ENCODE measurements around the gene MMRN2. TPM values are rescaled to one million over a fixed set of nuclear protein-coding genes. Genes with fewer than 3 reads are reported as not detected.

Gene MMRN2
- total and polyA plus RNA-seq, 4 donors = 1.7 to 12.1 (median 8.6) TPM

GRCh38 chr10:86944907-86945306 is 12.5 kb downstream of the MMRN2 start:
- no peaks in the 10 kb centered on the region for H3K36me3 ChIP-seq (ENCODE audit: control insufficient read depth in 4 of 4, insufficient read depth in 3 of 4, low read depth in 1 of 4, low read length in 3 of 4)
- H3K27ac ChIP-seq (ENCODE audit: low read depth in 1 of 2, low read length in 2 of 2) = no peak overlapping the region
- H3K4me3 ChIP-seq (ENCODE audit: low read depth in 1 of 3, low read length in 3 of 3) = no peak overlapping the region
- H3K4me1 ChIP-seq (ENCODE audit: control insufficient read depth in 4 of 4, insufficient read depth in 4 of 4, low read length in 3 of 4) = peaks cover 12 to 36% (median 25%) of the 10 kb centered on the region in 4 donors
- DNase-seq (ENCODE audit: low spot score) = no peak
- H3K9ac ChIP-seq (ENCODE audit: low read depth in 1 of 2, low read length in 2 of 2) = no peak overlapping the region
- H3K9me3 ChIP-seq (ENCODE audit: control insufficient read depth in 4 of 4, low read length in 3 of 4) = no peaks in the 10 kb centered on the region
- H3K27me3 ChIP-seq (ENCODE audit: control insufficient read depth in 4 of 4, insufficient read depth in 4 of 4, low read length in 3 of 4) = no peaks in the 10 kb centered on the region
- no peak for TF ChIP-seq FOXA2 (IDR thresholded peaks at IDR 0.05)
- TF ChIP-seq, protein P1, sequence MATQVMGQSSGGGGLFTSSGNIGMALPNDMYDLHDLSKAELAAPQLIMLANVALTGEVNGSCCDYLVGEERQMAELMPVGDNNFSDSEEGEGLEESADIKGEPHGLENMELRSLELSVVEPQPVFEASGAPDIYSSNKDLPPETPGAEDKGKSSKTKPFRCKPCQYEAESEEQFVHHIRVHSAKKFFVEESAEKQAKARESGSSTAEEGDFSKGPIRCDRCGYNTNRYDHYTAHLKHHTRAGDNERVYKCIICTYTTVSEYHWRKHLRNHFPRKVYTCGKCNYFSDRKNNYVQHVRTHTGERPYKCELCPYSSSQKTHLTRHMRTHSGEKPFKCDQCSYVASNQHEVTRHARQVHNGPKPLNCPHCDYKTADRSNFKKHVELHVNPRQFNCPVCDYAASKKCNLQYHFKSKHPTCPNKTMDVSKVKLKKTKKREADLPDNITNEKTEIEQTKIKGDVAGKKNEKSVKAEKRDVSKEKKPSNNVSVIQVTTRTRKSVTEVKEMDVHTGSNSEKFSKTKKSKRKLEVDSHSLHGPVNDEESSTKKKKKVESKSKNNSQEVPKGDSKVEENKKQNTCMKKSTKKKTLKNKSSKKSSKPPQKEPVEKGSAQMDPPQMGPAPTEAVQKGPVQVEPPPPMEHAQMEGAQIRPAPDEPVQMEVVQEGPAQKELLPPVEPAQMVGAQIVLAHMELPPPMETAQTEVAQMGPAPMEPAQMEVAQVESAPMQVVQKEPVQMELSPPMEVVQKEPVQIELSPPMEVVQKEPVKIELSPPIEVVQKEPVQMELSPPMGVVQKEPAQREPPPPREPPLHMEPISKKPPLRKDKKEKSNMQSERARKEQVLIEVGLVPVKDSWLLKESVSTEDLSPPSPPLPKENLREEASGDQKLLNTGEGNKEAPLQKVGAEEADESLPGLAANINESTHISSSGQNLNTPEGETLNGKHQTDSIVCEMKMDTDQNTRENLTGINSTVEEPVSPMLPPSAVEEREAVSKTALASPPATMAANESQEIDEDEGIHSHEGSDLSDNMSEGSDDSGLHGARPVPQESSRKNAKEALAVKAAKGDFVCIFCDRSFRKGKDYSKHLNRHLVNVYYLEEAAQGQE (IDR thresholded peaks at IDR 0.05) = no peak
- TF ChIP-seq, protein P2, sequence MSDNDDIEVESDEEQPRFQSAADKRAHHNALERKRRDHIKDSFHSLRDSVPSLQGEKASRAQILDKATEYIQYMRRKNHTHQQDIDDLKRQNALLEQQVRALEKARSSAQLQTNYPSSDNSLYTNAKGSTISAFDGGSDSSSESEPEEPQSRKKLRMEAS (IDR thresholded peaks at IDR 0.05) = no peak
- no peak for TF ChIP-seq EGR1 (IDR thresholded peaks at IDR 0.05; ENCODE audit: low read depth in 2 of 2)
- no peak for TF ChIP-seq HNF4A (conservative IDR thresholded peaks at IDR 0.05)
- no peak for TF ChIP-seq SP1 (IDR thresholded peaks at IDR 0.05)
- TF ChIP-seq, protein P3, sequence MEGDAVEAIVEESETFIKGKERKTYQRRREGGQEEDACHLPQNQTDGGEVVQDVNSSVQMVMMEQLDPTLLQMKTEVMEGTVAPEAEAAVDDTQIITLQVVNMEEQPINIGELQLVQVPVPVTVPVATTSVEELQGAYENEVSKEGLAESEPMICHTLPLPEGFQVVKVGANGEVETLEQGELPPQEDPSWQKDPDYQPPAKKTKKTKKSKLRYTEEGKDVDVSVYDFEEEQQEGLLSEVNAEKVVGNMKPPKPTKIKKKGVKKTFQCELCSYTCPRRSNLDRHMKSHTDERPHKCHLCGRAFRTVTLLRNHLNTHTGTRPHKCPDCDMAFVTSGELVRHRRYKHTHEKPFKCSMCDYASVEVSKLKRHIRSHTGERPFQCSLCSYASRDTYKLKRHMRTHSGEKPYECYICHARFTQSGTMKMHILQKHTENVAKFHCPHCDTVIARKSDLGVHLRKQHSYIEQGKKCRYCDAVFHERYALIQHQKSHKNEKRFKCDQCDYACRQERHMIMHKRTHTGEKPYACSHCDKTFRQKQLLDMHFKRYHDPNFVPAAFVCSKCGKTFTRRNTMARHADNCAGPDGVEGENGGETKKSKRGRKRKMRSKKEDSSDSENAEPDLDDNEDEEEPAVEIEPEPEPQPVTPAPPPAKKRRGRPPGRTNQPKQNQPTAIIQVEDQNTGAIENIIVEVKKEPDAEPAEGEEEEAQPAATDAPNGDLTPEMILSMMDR (IDR thresholded peaks at IDR 0.05; ENCODE audit: low read depth, low read length, missing input control) = no peak
- no peak for TF ChIP-seq NR2F2 (IDR thresholded peaks at IDR 0.05)
- TF ChIP-seq GABPA (IDR thresholded peaks at IDR 0.05 in 1 of 2, conservative IDR thresholded peaks at IDR 0.05 in 1 of 2) = no peak
- no peak for TF ChIP-seq RAD21 (IDR thresholded peaks at IDR 0.05)
- no peak for TF ChIP-seq YY1 (IDR thresholded peaks at IDR 0.05)
- no peak for TF ChIP-seq FOXA1 (IDR thresholded peaks at IDR 0.05)
- TF ChIP-seq TAF1 (conservative IDR thresholded peaks at IDR 0.05) = no peak
- WGBS = 89% methylated on average over 3 of the region's 3 CpGs

- DNase-seq (ENCODE audit: low spot score) = no peak
- Histone ChIP-seq H3K27ac (ENCODE audit: low read depth in 1 of 2, low read length in 2 of 2) (no peak overlapping the region), H3K27me3 (ENCODE audit: control insufficient read depth in 4 of 4, insufficient read depth in 4 of 4, low read length in 3 of 4) (no peaks in the 10 kb centered on the region), H3K4me1 (ENCODE audit: control insufficient read depth in 4 of 4, insufficient read depth in 4 of 4, low read length in 3 of 4) (peaks cover 12 to 38% (median 25%) of the 10 kb centered on the region in 4 donors), H3K4me3 (ENCODE audit: low read depth in 1 of 3, low read length in 3 of 3) (no peak overlapping the region), H3K9ac (ENCODE audit: low read depth in 1 of 2, low read length in 2 of 2) (no peak overlapping the region), H3K9me3 (ENCODE audit: control insufficient read depth in 4 of 4, low read length in 3 of 4) (no peaks in the 10 kb centered on the region), H3K36me3 (ENCODE audit: control insufficient read depth in 4 of 4, insufficient read depth in 3 of 4, low read depth in 1 of 4, low read length in 3 of 4) (no peaks in the 10 kb centered on the region)
- TF ChIP-seq EGR1 (IDR thresholded peaks at IDR 0.05; ENCODE audit: low read depth in 2 of 2) (no peak), NR2F2 (IDR thresholded peaks at IDR 0.05) (no peak), HNF4G (IDR thresholded peaks at IDR 0.05) (no peak), ATF3 (IDR thresholded peaks at IDR 0.05) (no peak), RAD21 (IDR thresholded peaks at IDR 0.05) (no peak), GABPA (IDR thresholded peaks at IDR 0.05 in 1 of 2, conservative IDR thresholded peaks at IDR 0.05 in 1 of 2) (no peak), TAF1 (conservative IDR thresholded peaks at IDR 0.05) (no peak), YY1 (IDR thresholded peaks at IDR 0.05) (no peak), FOXA1 (IDR thresholded peaks at IDR 0.05) (no peak), JUND (IDR thresholded peaks at IDR 0.05) (no peak), SP1 (IDR thresholded peaks at IDR 0.05) (no peak), HNF4A (conservative IDR thresholded peaks at IDR 0.05) (no peak), FOXA2 (IDR thresholded peaks at IDR 0.05) (no peak)
- TF ChIP-seq, protein P2 (IDR thresholded peaks at IDR 0.05) = no peak
- TF ChIP-seq, protein P1 (IDR thresholded peaks at IDR 0.05) = no peak
- TF ChIP-seq, protein P3 (IDR thresholded peaks at IDR 0.05; ENCODE audit: low read depth, low read length, missing input control) = no peak
- TF ChIP-seq, protein P4, sequence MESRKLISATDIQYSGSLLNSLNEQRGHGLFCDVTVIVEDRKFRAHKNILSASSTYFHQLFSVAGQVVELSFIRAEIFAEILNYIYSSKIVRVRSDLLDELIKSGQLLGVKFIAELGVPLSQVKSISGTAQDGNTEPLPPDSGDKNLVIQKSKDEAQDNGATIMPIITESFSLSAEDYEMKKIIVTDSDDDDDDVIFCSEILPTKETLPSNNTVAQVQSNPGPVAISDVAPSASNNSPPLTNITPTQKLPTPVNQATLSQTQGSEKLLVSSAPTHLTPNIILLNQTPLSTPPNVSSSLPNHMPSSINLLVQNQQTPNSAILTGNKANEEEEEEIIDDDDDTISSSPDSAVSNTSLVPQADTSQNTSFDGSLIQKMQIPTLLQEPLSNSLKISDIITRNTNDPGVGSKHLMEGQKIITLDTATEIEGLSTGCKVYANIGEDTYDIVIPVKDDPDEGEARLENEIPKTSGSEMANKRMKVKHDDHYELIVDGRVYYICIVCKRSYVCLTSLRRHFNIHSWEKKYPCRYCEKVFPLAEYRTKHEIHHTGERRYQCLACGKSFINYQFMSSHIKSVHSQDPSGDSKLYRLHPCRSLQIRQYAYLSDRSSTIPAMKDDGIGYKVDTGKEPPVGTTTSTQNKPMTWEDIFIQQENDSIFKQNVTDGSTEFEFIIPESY (IDR thresholded peaks at IDR 0.05) = no peak
Measured at GRCh38 chr10:86944471-86944870, 12.9 kb downstream of the MMRN2 start.

Data from liver (tissue), 9 donors.